K562 (cell line): Measurements from ENCODE around the gene MED13L. TPM values are rescaled to one million over a fixed set of nuclear protein-coding genes. Genes with fewer than 3 reads are reported as not detected.

Source experiments
- ATAC-seq: fragments of 200-7000 bp; cut with Tn5 transposase; 3 replicates; pipeline ENCODE4 v1.9.1; 2020; ENCODE audit warnings: moderate library complexity
- BruUV-seq: library from RNA; stranded (reverse); fragments of 400-500 nt; replicated peaks from 2 replicates; lab custom pipeline; 2021; lab: Mats Ljungman, UMichigan
- CTCF ChIA-PET: fragments of 300-600 bp; formaldehyde crosslinking; extraction: SDS; loops from one replicate; lab custom pipeline; 2021; ENCODE audit warnings: low intra/inter-chr PET ratio; lab: Yijun Ruan, JAX
- POLR2A ChIA-PET: fragments of 300-600, 350-650 bp; sonication (Branson Sonifier 250); formaldehyde crosslinking; extraction: SDS; loops from one replicate; lab custom pipeline; 2021; ENCODE audit warnings: antibody characterized with exemption, inconsistent platforms; lab: Yijun Ruan, JAX
- DNase-seq, 4 experiments: peaks; one replicate each; pipeline versions ENCODE4 v3.0.0 to v3.0.0-alpha.2; 2011 to 2018; ENCODE audit warnings: low spot score in 3 of 4, mixed read lengths in 3 of 4; ENCODE audit errors: extremely low read depth in 1 of 4
- FAIRE-seq: peaks from 2 replicates; lab custom pipeline; 2011; peaks lifted over from hg19 to GRCh38; lab: Jason Lieb, UNC
- H2AFZ ChIP-seq: 2 replicates; pipeline ENCODE4 v1.6.0; 2011; ENCODE audit warnings: low read depth, low read length, control low read depth, inconsistent platforms
- H3K27ac ChIP-seq: fragments of 200-600 bp; 3 replicates; pipeline ENCODE4 v1.8.0; 2011; ENCODE audit warnings: low read depth, mild to moderate bottlenecking, control low read depth, inconsistent platforms, low read length, moderate library complexity, mixed read lengths; ENCODE audit errors: extremely low read depth
- H3K27me3 ChIP-seq, 2 experiments: fragments of 300-600 bp in 1 of 2; 2 replicates in 1 of 2; 3 replicates in 1 of 2; pipeline versions ENCODE4 v1.6.0 to v1.8.0; 2011; ENCODE audit warnings: inconsistent platforms in 2 of 2, low read length in 2 of 2, mild to moderate bottlenecking in 1 of 2, mixed read lengths in 1 of 2, moderate library complexity in 1 of 2; ENCODE audit not compliant: control insufficient read depth in 2 of 2, insufficient read depth in 2 of 2
- H3K36me3 ChIP-seq: fragments of 300-600 bp; 3 replicates; pipeline ENCODE4 v1.8.0; 2011; ENCODE audit warnings: mild to moderate bottlenecking, low read length, inconsistent platforms; ENCODE audit not compliant: control insufficient read depth, insufficient read depth
- H3K4me1 ChIP-seq, 2 experiments: fragments of 200-600 bp in 1 of 2; replicated peaks in 1 of 2; 2 replicates in 1 of 2; 3 replicates in 1 of 2; pipeline versions ENCODE4 v1.5.1 to v1.8.0; 2011; ENCODE audit warnings: inconsistent platforms in 2 of 2, low read length in 2 of 2, mild to moderate bottlenecking in 1 of 2, mixed read lengths in 1 of 2, moderate library complexity in 1 of 2; ENCODE audit not compliant: control insufficient read depth in 2 of 2, insufficient read depth in 2 of 2
- H3K4me2 ChIP-seq: 2 replicates; pipeline ENCODE4 v1.6.1; 2011; ENCODE audit warnings: low read length, control low read depth, inconsistent platforms, mixed read lengths; ENCODE audit not compliant: insufficient read depth
- H3K4me3 ChIP-seq: fragments of 200-600 bp; sonication (generic), shearing (Covaris generic); 2 replicates; pipeline ENCODE4 v1.5.1; 2016; ENCODE audit warnings: control low read depth, inconsistent platforms
- H3K79me2 ChIP-seq: fragments of 200-600 bp; 3 replicates; pipeline ENCODE4 v1.8.0; 2011; ENCODE audit warnings: low read length, inconsistent platforms; ENCODE audit not compliant: control insufficient read depth, insufficient read depth
- H3K9ac ChIP-seq, 2 experiments: 2 replicates each; pipeline versions ENCODE4 v1.6.0 to v1.6.1; 2011; ENCODE audit warnings: low read depth in 2 of 2, low read length in 2 of 2, control low read depth in 1 of 2, inconsistent platforms in 1 of 2, mild to moderate bottlenecking in 1 of 2, mixed read lengths in 1 of 2; ENCODE audit not compliant: insufficient read depth in 1 of 2
- H3K9me1 ChIP-seq: one replicate; pipeline ENCODE4 v1.6.0; 2011; ENCODE audit warnings: inconsistent platforms, mild to moderate bottlenecking, low read length, moderate library complexity; ENCODE audit not compliant: control insufficient read depth, insufficient read depth
- H3K9me3 ChIP-seq: replicated peaks from 2 replicates; pipeline ENCODE4 v1.5.1; 2011; ENCODE audit warnings: low read depth, low read length, inconsistent platforms; ENCODE audit not compliant: control insufficient read depth, insufficient read depth
- H4K20me1 ChIP-seq: replicated peaks from 2 replicates; pipeline ENCODE4 v1.6.1; 2011; ENCODE audit warnings: low read length, inconsistent platforms, mixed read lengths; ENCODE audit not compliant: control insufficient read depth, insufficient read depth
- CHD2 ChIP-seq: IDR thresholded peaks from 2 replicates; pipeline ENCODE4 v1.6.1; 2011; ENCODE audit warnings: low read depth, low read length
- DIDO1 ChIP-seq: fragments of 450-650 bp; IDR thresholded peaks from 2 replicates; pipeline ENCODE4 v1.6.1; 2016; ENCODE audit warnings: low read depth, missing biosample characterization, missing genetic modification characterization
- EZH2 ChIP-seq: IDR thresholded peaks from 2 replicates; pipeline ENCODE4 v1.6.1; 2012; ENCODE audit warnings: low read depth, mild to moderate bottlenecking, inconsistent platforms, low read length, borderline replicate concordance
- GABPB2 ChIP-seq: fragments of 250-450 bp; sonication (Bioruptor Pico); conservative IDR thresholded peaks from 2 replicates; pipeline ENCODE4 v1.5.1; 2021; ENCODE audit warnings: mild to moderate bottlenecking
- GTF2F1 ChIP-seq: IDR thresholded peaks from 2 replicates; pipeline ENCODE4 v1.6.1; 2011; ENCODE audit warnings: low read depth, low read length, improper control_type of control experiment
- HNRNPLL ChIP-seq: fragments of 200-400 bp; formaldehyde crosslinking; IDR thresholded peaks from 2 replicates; pipeline ENCODE4 v1.6.1; 2017; ENCODE audit warnings: low read length, low read depth, mild to moderate bottlenecking; ENCODE audit not compliant: poor library complexity, severe bottlenecking
- MTA3 ChIP-seq: fragments of 450-650 bp; formaldehyde crosslinking; IDR thresholded peaks from 2 replicates; pipeline ENCODE4 v1.6.1; 2017; ENCODE audit warnings: mild to moderate bottlenecking, borderline replicate concordance
- NFRKB ChIP-seq: fragments of 450-650 bp; IDR thresholded peaks from 2 replicates; pipeline ENCODE4 v1.6.1; 2016; ENCODE audit warnings: low read depth
- RB1 ChIP-seq: fragments of 450-650 bp; IDR thresholded peaks from 2 replicates; pipeline ENCODE4 v1.6.1; 2017; ENCODE audit warnings: low read depth, mild to moderate bottlenecking
- SIRT6 ChIP-seq: IDR thresholded peaks from one replicate; pipeline ENCODE4 v1.6.1; 2012; ENCODE audit warnings: low read depth, mild to moderate bottlenecking, control low read depth, inconsistent platforms, low read length, moderate library complexity
- TRIM28 ChIP-seq: fragments of 450-650 bp; IDR thresholded peaks from 2 replicates; pipeline ENCODE4 v1.6.1; 2017
- ZNF23 ChIP-seq: fragments of 250-450 bp; sonication (Bioruptor Pico); IDR thresholded peaks from 2 replicates; pipeline ENCODE4 v1.4.0; 2020; ENCODE audit warnings: mild to moderate bottlenecking
- WGBS: fragments of 100-300 bp; shearing (Covaris generic); methylation state at CpG from one replicate; pipeline ENCODE4 v1.1.6; 2016; ENCODE audit warnings: low coverage, mixed read lengths; ENCODE audit not compliant: insufficient coverage; ENCODE audit errors: missing lambda C conversion rate; 5-methylcytosine and 5-hydroxymethylcytosine counted together
- in situ Hi-C: fragments of 300-500 bp; cut with MboI; formaldehyde crosslinking; loops from 4 replicates; pipeline ENCODE4 v1.15.0; 2018; ENCODE audit warnings: inconsistent platforms, mixed read lengths
- intact Hi-C: fragments of 100-400 bp; cut with micrococcal nuclease; formaldehyde crosslinking; loops from 2 replicates; pipeline ENCODE4 v1.14.2; 2022
- polyA plus RNA-seq, 8 experiments: library from polyadenylated mRNA; depleted of rRNA in 4 of 8; stranded (reverse) in 5 of 8; unstranded in 3 of 8; fragments of >200 nt; fragmentation: Nextera tagmentation in 2 of 8; fragmentation: Illumina TruSeq in 1 of 8; extraction: Ambion mirVana in 2 of 8; extraction: Trizol in 1 of 8; gene quantifications; 2 replicates each; pipeline versions ENCODE4 v1.2.1 to v1.2.3, GENCODE V29; 2011 to 2014; ENCODE audit warnings: inconsistent platforms in 1 of 8, missing spikeins in 1 of 8
- total RNA-seq, 7 experiments: library from RNA; depleted of rRNA in 6 of 7; stranded (reverse); fragments of >200 nt in 6 of 7; fragmentation: Illumina TruSeq in 2 of 7; extraction: Trizol in 2 of 7; gene quantifications; 2 replicates each; pipeline versions ENCODE4 v1.2.1 to v1.2.3, GENCODE V29; 2011 to 2021; ENCODE audit warnings: low replicate concordance in 1 of 7
- TF ChIP-seq, protein P1 (sequence below): fragments of 150-350 bp; IDR thresholded peaks from 2 replicates; pipeline ENCODE4 v1.6.1; 2014; ENCODE audit warnings: low read depth, mild to moderate bottlenecking, low read length, borderline replicate concordance
- TF ChIP-seq, protein P2 (sequence below), 2 experiments: fragments of 450-650 bp; conservative IDR thresholded peaks; 2 replicates each; pipeline ENCODE4 v1.6.1; 2017; ENCODE audit warnings: mild to moderate bottlenecking in 2 of 2, moderate library complexity in 2 of 2
- TF ChIP-seq, protein P3 (sequence below): IDR thresholded peaks from 2 replicates; pipeline ENCODE4 v1.6.1; 2011; ENCODE audit warnings: borderline replicate concordance, low read depth, mild to moderate bottlenecking, moderate library complexity, low read length; ENCODE audit not compliant: insufficient read depth, poor library complexity, severe bottlenecking
- TF ChIP-seq, protein P4 (sequence below): sonication (generic); IDR thresholded peaks from 2 replicates; pipeline ENCODE4 v1.6.1; 2016

The MED13L gene
- total and polyA plus RNA-seq, 9 of the 15 experiments (the other 6 are each of a cell fraction or from before 2014, with no cell fraction given): 13.4 to 90.3 (median 36.9) TPM

DNA sequence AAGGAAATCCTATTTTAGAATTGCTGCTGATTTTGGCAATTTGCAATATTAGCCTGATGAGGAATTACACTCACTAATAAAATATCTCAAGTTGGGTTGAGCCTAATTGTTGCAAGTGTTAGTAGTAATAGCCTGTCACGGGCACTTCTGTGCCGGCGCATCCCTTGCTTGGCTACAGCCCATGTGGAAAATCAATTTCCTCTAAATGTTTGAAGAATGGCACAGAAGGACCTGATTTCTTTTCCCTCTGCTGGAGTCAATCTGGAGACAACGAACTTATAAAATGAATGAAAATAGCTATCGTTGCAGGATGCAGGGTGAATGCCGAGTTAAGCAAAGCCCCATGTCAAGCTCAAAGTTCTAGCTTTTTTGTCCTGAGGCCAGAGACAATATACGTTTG is 31.2 kb upstream of the MED13L start:
- Histone ChIP-seq H3K79me2 (no peaks in the 10 kb centered on the region), H4K20me1 (no peaks in the 10 kb centered on the region), H3K36me3 (no peaks in the 10 kb centered on the region), H3K9ac (no peak overlapping the region), H3K4me3 (no peak overlapping the region), H3K27me3 (no peaks in the 10 kb centered on the region), H3K4me2 (no peak overlapping the region), H3K4me1 (no peaks in the 10 kb centered on the region; a peak in 3 of 5 replicates), H2AFZ (no peak overlapping the region), H3K9me3 (no peaks in the 10 kb centered on the region; the same call in 1 of the 2 replicates), H3K9me1 (no peaks in the 10 kb centered on the region), H3K27ac (no peak overlapping the region)
- in situ Hi-C loops (no loop called here), intact Hi-C loops (no loop called here)
- ChIA-PET CTCF (no interaction called here), POLR2A (interaction anchor here (0.5 kb wide), 1 partner anchor 194 kb away, joined by 3 read pairs; no protein-coding TSS in a partner anchor)
- no peak for DNase-seq
- 70% methylated on average over 7 of the region's 7 CpGs for WGBS
- FAIRE-seq: no peak
- no TSS peak for BruUV-seq
- no peak for ATAC-seq
- TF ChIP-seq TRIM28 (no peak), RB1 (no peak), EZH2 (no peak), CHD2 (no peak), GTF2F1 (no peak), DIDO1 (no peak), ZNF23 (CRISPR knock-in tag) (no peak), HNRNPLL (no peak), GABPB2 (CRISPR knock-in tag) (no peak), SIRT6 (no peak), NFRKB (no peak), MTA3 (no peak)
- TF ChIP-seq, protein P1, sequence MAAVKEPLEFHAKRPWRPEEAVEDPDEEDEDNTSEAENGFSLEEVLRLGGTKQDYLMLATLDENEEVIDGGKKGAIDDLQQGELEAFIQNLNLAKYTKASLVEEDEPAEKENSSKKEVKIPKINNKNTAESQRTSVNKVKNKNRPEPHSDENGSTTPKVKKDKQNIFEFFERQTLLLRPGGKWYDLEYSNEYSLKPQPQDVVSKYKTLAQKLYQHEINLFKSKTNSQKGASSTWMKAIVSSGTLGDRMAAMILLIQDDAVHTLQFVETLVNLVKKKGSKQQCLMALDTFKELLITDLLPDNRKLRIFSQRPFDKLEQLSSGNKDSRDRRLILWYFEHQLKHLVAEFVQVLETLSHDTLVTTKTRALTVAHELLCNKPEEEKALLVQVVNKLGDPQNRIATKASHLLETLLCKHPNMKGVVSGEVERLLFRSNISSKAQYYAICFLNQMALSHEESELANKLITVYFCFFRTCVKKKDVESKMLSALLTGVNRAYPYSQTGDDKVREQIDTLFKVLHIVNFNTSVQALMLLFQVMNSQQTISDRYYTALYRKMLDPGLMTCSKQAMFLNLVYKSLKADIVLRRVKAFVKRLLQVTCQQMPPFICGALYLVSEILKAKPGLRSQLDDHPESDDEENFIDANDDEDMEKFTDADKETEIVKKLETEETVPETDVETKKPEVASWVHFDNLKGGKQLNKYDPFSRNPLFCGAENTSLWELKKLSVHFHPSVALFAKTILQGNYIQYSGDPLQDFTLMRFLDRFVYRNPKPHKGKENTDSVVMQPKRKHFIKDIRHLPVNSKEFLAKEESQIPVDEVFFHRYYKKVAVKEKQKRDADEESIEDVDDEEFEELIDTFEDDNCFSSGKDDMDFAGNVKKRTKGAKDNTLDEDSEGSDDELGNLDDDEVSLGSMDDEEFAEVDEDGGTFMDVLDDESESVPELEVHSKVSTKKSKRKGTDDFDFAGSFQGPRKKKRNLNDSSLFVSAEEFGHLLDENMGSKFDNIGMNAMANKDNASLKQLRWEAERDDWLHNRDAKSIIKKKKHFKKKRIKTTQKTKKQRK: no peak
- TF ChIP-seq, protein P2, sequence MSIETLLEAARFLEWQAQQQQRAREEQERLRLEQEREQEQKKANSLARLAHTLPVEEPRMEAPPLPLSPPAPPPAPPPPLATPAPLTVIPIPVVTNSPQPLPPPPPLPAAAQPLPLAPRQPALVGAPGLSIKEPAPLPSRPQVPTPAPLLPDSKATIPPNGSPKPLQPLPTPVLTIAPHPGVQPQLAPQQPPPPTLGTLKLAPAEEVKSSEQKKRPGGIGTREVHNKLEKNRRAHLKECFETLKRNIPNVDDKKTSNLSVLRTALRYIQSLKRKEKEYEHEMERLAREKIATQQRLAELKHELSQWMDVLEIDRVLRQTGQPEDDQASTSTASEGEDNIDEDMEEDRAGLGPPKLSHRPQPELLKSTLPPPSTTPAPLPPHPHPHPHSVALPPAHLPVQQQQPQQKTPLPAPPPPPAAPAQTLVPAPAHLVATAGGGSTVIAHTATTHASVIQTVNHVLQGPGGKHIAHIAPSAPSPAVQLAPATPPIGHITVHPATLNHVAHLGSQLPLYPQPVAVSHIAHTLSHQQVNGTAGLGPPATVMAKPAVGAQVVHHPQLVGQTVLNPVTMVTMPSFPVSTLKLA (conservative IDR thresholded peaks at IDR 0.05): no peak
- TF ChIP-seq, protein P3, sequence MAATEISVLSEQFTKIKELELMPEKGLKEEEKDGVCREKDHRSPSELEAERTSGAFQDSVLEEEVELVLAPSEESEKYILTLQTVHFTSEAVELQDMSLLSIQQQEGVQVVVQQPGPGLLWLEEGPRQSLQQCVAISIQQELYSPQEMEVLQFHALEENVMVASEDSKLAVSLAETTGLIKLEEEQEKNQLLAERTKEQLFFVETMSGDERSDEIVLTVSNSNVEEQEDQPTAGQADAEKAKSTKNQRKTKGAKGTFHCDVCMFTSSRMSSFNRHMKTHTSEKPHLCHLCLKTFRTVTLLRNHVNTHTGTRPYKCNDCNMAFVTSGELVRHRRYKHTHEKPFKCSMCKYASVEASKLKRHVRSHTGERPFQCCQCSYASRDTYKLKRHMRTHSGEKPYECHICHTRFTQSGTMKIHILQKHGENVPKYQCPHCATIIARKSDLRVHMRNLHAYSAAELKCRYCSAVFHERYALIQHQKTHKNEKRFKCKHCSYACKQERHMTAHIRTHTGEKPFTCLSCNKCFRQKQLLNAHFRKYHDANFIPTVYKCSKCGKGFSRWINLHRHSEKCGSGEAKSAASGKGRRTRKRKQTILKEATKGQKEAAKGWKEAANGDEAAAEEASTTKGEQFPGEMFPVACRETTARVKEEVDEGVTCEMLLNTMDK: no peak
- TF ChIP-seq, protein P4, sequence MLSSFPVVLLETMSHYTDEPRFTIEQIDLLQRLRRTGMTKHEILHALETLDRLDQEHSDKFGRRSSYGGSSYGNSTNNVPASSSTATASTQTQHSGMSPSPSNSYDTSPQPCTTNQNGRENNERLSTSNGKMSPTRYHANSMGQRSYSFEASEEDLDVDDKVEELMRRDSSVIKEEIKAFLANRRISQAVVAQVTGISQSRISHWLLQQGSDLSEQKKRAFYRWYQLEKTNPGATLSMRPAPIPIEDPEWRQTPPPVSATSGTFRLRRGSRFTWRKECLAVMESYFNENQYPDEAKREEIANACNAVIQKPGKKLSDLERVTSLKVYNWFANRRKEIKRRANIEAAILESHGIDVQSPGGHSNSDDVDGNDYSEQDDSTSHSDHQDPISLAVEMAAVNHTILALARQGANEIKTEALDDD: no peak
